SK-N-SH (cell line): Measurements from ENCODE around the gene USP13. TPM values are rescaled to one million over a fixed set of nuclear protein-coding genes. Genes with fewer than 3 reads are reported as not detected.

ENCODE experiments used
- CTCF ChIA-PET: fragments of 300-600, 350-600 bp; formaldehyde crosslinking; extraction: SDS; loops from one replicate; lab custom pipeline; 2021; lab: Yijun Ruan, JAX
- POLR2A ChIA-PET: fragments of 350-600 bp; sonication (Branson Sonifier 250); formaldehyde crosslinking; extraction: SDS; loops from one replicate; lab custom pipeline; 2020; ENCODE audit warnings: antibody characterized with exemption, inconsistent platforms; lab: Yijun Ruan, JAX
- DNase-seq: peaks from one replicate; pipeline ENCODE4 v3.0.0; 2012
- H2AFZ ChIP-seq: fragments of 200-600 bp; sonication (generic); 2 replicates; pipeline ENCODE4 v1.8.1; 2016; ENCODE audit warnings: antibody characterized with exemption, mild to moderate bottlenecking, low read depth
- H3F3A ChIP-seq: fragments of 200-600 bp; sonication (generic); replicated peaks from 2 replicates; pipeline ENCODE3; 2016; ENCODE audit warnings: antibody characterized with exemption, mild to moderate bottlenecking; ENCODE audit not compliant: insufficient read depth
- H3K27ac ChIP-seq, 2 experiments: fragments of 200-500 bp in 1 of 2; fragments of 200-600 bp in 1 of 2; sonication (Bioruptor generic) in 1 of 2; sonication (generic), shearing (Covaris generic) in 1 of 2; 2 replicates each; pipeline versions ENCODE4 v1.5.1 to v1.6.1; 2014 to 2016; ENCODE audit warnings: low read depth in 2 of 2, inconsistent platforms in 1 of 2, low read length in 1 of 2, mild to moderate bottlenecking in 1 of 2, mixed read lengths in 1 of 2
- H3K27me3 ChIP-seq: fragments of 200-600 bp; sonication (generic), shearing (Covaris generic); 2 replicates; pipeline ENCODE4 v1.6.1; 2016; ENCODE audit warnings: mixed run types; ENCODE audit not compliant: insufficient read depth
- H3K36me3 ChIP-seq, 2 experiments: fragments of 200-500 bp in 1 of 2; fragments of 200-600 bp in 1 of 2; sonication (Bioruptor generic) in 1 of 2; sonication (generic) in 1 of 2; replicated peaks in 1 of 2; 2 replicates each; pipeline versions ENCODE3 to v1.5.1; 2014 to 2016; ENCODE audit warnings: low read length in 1 of 2, mild to moderate bottlenecking in 1 of 2; ENCODE audit not compliant: insufficient read depth in 2 of 2, control insufficient read depth in 1 of 2
- H3K4me1 ChIP-seq, 2 experiments: fragments of 200-500 bp in 1 of 2; fragments of 200-600 bp in 1 of 2; sonication (Bioruptor generic) in 1 of 2; sonication (generic), shearing (Covaris generic) in 1 of 2; 2 replicates each; pipeline versions ENCODE4 v1.5.1 to v1.6.1; 2014 to 2016; ENCODE audit warnings: low read depth in 1 of 2, low read length in 1 of 2, mixed run types in 1 of 2; ENCODE audit not compliant: insufficient read depth in 2 of 2, control insufficient read depth in 1 of 2
- H3K4me2 ChIP-seq: fragments of 200-600 bp; sonication (generic), shearing (Covaris generic); 2 replicates; pipeline ENCODE4 v1.6.1; 2017; ENCODE audit warnings: mixed run types
- H3K4me3 ChIP-seq, 2 experiments: fragments of 200-500 bp in 1 of 2; fragments of 200-600 bp in 1 of 2; sonication (Bioruptor generic) in 1 of 2; sonication (generic), shearing (Covaris generic) in 1 of 2; 2 replicates each; pipeline versions ENCODE4 v1.5.1 to v1.8.1; 2014 to 2016; ENCODE audit warnings: low read depth in 2 of 2, inconsistent platforms in 1 of 2, low read length in 1 of 2, mild to moderate bottlenecking in 1 of 2, mixed read lengths in 1 of 2, moderate library complexity in 1 of 2
- H3K79me2 ChIP-seq: fragments of 200-600 bp; sonication (generic); 2 replicates; pipeline ENCODE4 v1.8.1; 2017; ENCODE audit warnings: mild to moderate bottlenecking; ENCODE audit not compliant: insufficient read depth
- H3K9ac ChIP-seq: fragments of 200-600 bp; sonication (generic); 2 replicates; pipeline ENCODE4 v1.6.1; 2017; ENCODE audit warnings: mixed run types
- H3K9me2 ChIP-seq: fragments of 200-600 bp; sonication (generic); 2 replicates; pipeline ENCODE4 v1.6.1; 2017; ENCODE audit warnings: mixed run types
- H3K9me3 ChIP-seq: fragments of 200-600 bp; sonication (generic); 2 replicates; pipeline ENCODE4 v1.6.1; 2017; ENCODE audit warnings: mixed run types, mild to moderate bottlenecking, moderate library complexity
- H4K20me1 ChIP-seq: fragments of 200-600 bp; sonication (generic); 2 replicates; pipeline ENCODE4 v1.6.1; 2017; ENCODE audit warnings: mild to moderate bottlenecking, mixed run types; ENCODE audit not compliant: insufficient read depth
- ELF1 ChIP-seq: IDR thresholded peaks from 2 replicates; pipeline ENCODE4 v1.4.0; 2012
- EZH2phosphoT487 ChIP-seq: fragments of 200-600 bp; sonication (generic); IDR thresholded peaks from 2 replicates; pipeline ENCODE4 v1.6.1; 2017; ENCODE audit warnings: low read depth, mixed run types, mild to moderate bottlenecking, antibody characterized with exemption, moderate library complexity, borderline replicate concordance
- FOSL2 ChIP-seq: IDR thresholded peaks from 2 replicates; pipeline ENCODE4 v1.4.0; 2012; ENCODE audit warnings: low read depth, mild to moderate bottlenecking, moderate library complexity, borderline replicate concordance
- GATA2 ChIP-seq: sonication (generic); formaldehyde crosslinking; IDR thresholded peaks from 2 replicates; pipeline ENCODE4 v1.5.0; 2020; ENCODE audit warnings: mild to moderate bottlenecking, missing genetic modification reagents
- JUND ChIP-seq: IDR thresholded peaks from 2 replicates; pipeline ENCODE4 v1.4.0; 2012
- MEF2A ChIP-seq: IDR thresholded peaks from 2 replicates; pipeline ENCODE4 v1.4.0; 2012; ENCODE audit warnings: low read depth, borderline replicate concordance
- NFIC ChIP-seq: IDR thresholded peaks from 2 replicates; pipeline ENCODE4 v1.4.0; 2012; ENCODE audit warnings: borderline replicate concordance
- NRF1 ChIP-seq: IDR thresholded peaks from 2 replicates; pipeline ENCODE4 v1.6.1; 2012; ENCODE audit warnings: low read depth, mild to moderate bottlenecking, low read length
- POLR2AphosphoS5 ChIP-seq: IDR thresholded peaks from 2 replicates; pipeline ENCODE4 v1.6.1; 2012; ENCODE audit warnings: low read depth, low read length
- RAD21 ChIP-seq: IDR thresholded peaks from 2 replicates; pipeline ENCODE4 v1.6.1; 2012; ENCODE audit warnings: mild to moderate bottlenecking, low read length
- RCOR1 ChIP-seq: fragments of 150-350 bp; IDR thresholded peaks from 2 replicates; pipeline ENCODE4 v1.6.1; 2017; ENCODE audit warnings: antibody characterized with exemption, low read length
- REST ChIP-seq: IDR thresholded peaks from 2 replicates; pipeline ENCODE4 v1.6.1; 2012; ENCODE audit warnings: mild to moderate bottlenecking, low read depth, low read length, moderate library complexity
- RFX5 ChIP-seq: IDR thresholded peaks from 2 replicates; pipeline ENCODE4 v1.6.1; 2012; ENCODE audit warnings: mild to moderate bottlenecking, improper control_type of control experiment, low read length
- RXRA ChIP-seq: IDR thresholded peaks from 2 replicates; pipeline ENCODE4 v1.4.0; 2012; ENCODE audit warnings: low read depth, mild to moderate bottlenecking, borderline replicate concordance
- SMC3 ChIP-seq: IDR thresholded peaks from 2 replicates; pipeline ENCODE4 v1.6.1; 2012; ENCODE audit warnings: low read depth, low read length, improper control_type of control experiment
- TAF1 ChIP-seq: IDR thresholded peaks from 2 replicates; pipeline ENCODE4 v1.6.1; 2012; ENCODE audit warnings: low read depth, mild to moderate bottlenecking, low read length, moderate library complexity, borderline replicate concordance
- TEAD4 ChIP-seq: IDR thresholded peaks from 2 replicates; pipeline ENCODE4 v1.4.0; 2012; ENCODE audit warnings: mild to moderate bottlenecking, borderline replicate concordance; ENCODE audit not compliant: insufficient read depth
- USF2 ChIP-seq: fragments of 150-350 bp; IDR thresholded peaks from 2 replicates; pipeline ENCODE4 v1.6.1; 2017; ENCODE audit warnings: antibody characterized with exemption, low read length, low read depth, borderline replicate concordance
- WGBS: methylation state at CpG from one replicate; pipeline ENCODE4 v1.1.6; 2017; ENCODE audit warnings: low lambda C conversion rate; 5-methylcytosine and 5-hydroxymethylcytosine counted together
- polyA plus RNA-seq, 3 experiments: library from polyadenylated mRNA; depleted of rRNA; stranded (reverse); fragments of >200 nt; gene quantifications; 2 replicates each; pipeline ENCODE4 v1.2.3, GENCODE V29; 2012
- TF ChIP-seq, protein P1 (sequence below): fragments of 150-350 bp; IDR thresholded peaks from 2 replicates; pipeline ENCODE4 v1.6.1; 2016; ENCODE audit warnings: mild to moderate bottlenecking, low read depth, low read length
- TF ChIP-seq, protein P2 (sequence below): IDR thresholded peaks from 2 replicates; pipeline ENCODE4; 2012
- TF ChIP-seq, protein P3 (sequence below): IDR thresholded peaks from 2 replicates; pipeline ENCODE4 v1.4.0; 2012; ENCODE audit warnings: low read depth, borderline replicate concordance

USP13 gene
- polyA plus RNA-seq, 1 of the 3 experiments (the other 2 are of a cell fraction), result 8.2 TPM

GRCh38 chr3:179653096-179653797, 407 bp downstream of the USP13 start (continued):
- no peak; the same call in 1 of the 2 replicates for TF ChIP-seq REST
- TF ChIP-seq, all 33 proteins: peak for 9

GRCh38 chr3:179655236-179655635, 2.4 kb downstream of the USP13 start:
- no peak for DNase-seq
- WGBS, result 91% methylated on average over 2 of the region's 2 CpGs
- Histone ChIP-seq H3K9me3 (no peaks in the 10 kb centered on the region), H3K9me2 (no peaks in the 10 kb centered on the region), H3K36me3 (peaks cover 0 to 7% of the 10 kb centered on the region in 2 experiments), H4K20me1 (peaks cover 48% of the 10 kb centered on the region), H3K4me2 (peak overlapping the region; percentile 97), H3K4me3 (0 out of 4 replicates have a peak overlapping the region, but pooled peaks of 1 of the 2 experiments have one; percentile 95), H2AFZ (no peak overlapping the region), H3K27me3 (no peaks in the 10 kb centered on the region), H3K27ac (peak overlapping the region in 1 of 2 experiments; percentile 90; a peak in 1 of 4 replicates), H3K4me1 (peaks cover 4 to 10% of the 10 kb centered on the region in 2 experiments; a peak in 2 of 4 replicates), H3F3A (peaks cover 29% of the 10 kb centered on the region), H3K79me2 (peaks cover 70% of the 10 kb centered on the region), H3K9ac (no peak overlapping the region)
- TF ChIP-seq TEAD4, result no peak
- no peak for TF ChIP-seq NRF1
- no peak for TF ChIP-seq JUND
- TF ChIP-seq GATA2 (CRISPR knock-in tag), result no peak
- no peak for TF ChIP-seq SMC3
- TF ChIP-seq RXRA, result no peak
- TF ChIP-seq ELF1, result no peak
- no peak for TF ChIP-seq POLR2AphosphoS5
- no peak for TF ChIP-seq NFIC
- TF ChIP-seq FOSL2, result no peak
- TF ChIP-seq, protein P1, sequence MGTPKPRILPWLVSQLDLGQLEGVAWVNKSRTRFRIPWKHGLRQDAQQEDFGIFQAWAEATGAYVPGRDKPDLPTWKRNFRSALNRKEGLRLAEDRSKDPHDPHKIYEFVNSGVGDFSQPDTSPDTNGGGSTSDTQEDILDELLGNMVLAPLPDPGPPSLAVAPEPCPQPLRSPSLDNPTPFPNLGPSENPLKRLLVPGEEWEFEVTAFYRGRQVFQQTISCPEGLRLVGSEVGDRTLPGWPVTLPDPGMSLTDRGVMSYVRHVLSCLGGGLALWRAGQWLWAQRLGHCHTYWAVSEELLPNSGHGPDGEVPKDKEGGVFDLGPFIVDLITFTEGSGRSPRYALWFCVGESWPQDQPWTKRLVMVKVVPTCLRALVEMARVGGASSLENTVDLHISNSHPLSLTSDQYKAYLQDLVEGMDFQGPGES, result no peak
- TF ChIP-seq, protein P2, sequence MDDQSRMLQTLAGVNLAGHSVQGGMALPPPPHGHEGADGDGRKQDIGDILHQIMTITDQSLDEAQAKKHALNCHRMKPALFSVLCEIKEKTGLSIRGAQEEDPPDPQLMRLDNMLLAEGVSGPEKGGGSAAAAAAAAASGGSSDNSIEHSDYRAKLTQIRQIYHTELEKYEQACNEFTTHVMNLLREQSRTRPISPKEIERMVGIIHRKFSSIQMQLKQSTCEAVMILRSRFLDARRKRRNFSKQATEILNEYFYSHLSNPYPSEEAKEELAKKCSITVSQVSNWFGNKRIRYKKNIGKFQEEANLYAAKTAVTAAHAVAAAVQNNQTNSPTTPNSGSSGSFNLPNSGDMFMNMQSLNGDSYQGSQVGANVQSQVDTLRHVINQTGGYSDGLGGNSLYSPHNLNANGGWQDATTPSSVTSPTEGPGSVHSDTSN, result no peak
- TF ChIP-seq USF2, result no peak
- no peak for TF ChIP-seq RCOR1
- TF ChIP-seq RFX5, result no peak
- TF ChIP-seq RAD21, result no peak
- TF ChIP-seq, protein P3, sequence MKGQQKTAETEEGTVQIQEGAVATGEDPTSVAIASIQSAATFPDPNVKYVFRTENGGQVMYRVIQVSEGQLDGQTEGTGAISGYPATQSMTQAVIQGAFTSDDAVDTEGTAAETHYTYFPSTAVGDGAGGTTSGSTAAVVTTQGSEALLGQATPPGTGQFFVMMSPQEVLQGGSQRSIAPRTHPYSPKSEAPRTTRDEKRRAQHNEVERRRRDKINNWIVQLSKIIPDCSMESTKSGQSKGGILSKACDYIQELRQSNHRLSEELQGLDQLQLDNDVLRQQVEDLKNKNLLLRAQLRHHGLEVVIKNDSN, result no peak
- no peak for TF ChIP-seq MEF2A
- TF ChIP-seq EZH2phosphoT487, result no peak
- no peak for TF ChIP-seq TAF1
- POLR2A ChIA-PET, result no interaction called here
- CTCF ChIA-PET, result no interaction called here
